ENCODE measurements around the gene CLTCL1. TPM values are rescaled to one million over a fixed set of nuclear protein-coding genes. Genes with fewer than 3 reads are reported as not detected.
"Not testable (repeated sequence)": the region's sequence is repeated elsewhere in the genome, so short reads cannot be mapped to it uniquely, and the experiment has no call there.

The CLTCL1 gene
- 4.5 TPM for total RNA-seq

DNA sequence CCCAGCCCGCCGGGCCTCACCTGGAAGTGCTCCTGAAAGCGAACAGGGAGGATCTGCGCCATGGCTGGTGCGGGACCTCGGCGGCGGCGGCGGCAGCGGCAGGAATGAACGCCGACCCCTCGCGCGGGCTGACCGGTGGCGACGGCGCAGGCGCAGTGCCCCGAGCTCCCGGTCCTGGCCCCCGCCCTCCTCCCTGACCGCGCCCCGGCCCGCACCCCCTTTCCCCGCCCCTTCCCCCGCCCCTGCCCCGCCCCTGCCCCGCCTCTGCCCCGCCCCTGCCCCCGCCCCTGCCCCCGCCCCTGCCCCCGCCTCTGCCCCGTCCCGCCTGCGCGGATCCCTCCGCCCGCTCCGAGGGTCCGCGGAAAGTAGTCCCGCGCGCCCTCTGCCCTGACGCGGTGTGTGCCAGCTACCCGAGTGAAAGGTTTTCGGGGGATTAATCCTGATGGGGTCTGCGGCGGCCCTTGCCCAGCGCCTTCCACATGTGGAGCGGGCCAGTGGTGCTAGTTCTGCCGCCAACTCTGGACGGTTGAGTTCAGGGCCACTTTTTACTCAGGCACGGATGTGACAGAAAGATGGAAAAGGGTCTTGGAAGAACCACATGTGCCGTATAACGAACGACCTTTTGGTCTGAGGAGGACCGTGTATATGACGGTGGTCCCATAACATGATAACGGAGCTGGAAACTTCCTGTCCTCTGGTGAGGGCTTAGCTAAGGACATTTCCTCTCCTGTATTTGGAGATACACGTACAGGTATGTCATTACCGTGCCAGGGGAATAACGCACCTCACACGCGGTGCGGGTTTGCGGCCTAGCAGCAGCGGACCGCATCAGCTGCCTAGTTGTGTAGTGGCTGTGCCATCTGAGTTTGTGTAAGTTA is at the start of gene CLTCL1:
TSS of gene CLTCL1 (minus strand) at position 140 of the 878 bp plus-strand sequence. CDS start at position 62, 78 bp downstream.
- DNase-seq (ENCODE audit: low spot score) (peak; percentile 85), ATAC-seq (peak; percentile 86)

DNA sequence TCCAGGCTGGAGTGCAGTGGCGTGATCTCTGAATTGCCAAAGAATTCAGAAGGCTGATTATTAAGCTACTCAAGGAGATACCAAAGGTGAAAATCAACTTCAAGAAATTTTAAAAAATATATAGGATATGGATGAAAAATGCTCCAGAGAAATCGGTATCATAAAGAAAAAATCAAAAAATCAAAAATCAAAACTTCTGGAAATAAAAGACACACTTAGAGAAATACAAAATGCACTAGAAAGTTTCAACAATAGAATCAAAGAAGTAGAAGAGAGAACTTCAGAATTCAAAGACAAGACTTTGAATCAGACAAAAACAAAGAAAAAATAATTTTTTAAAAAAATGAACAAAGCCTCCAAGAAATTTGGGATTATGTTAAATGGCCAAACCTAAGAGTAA is 45.6 kb upstream of the CLTCL1 start:
- DNase-seq (ENCODE audit: low spot score) = no peak
- no peak for ATAC-seq

DNA sequence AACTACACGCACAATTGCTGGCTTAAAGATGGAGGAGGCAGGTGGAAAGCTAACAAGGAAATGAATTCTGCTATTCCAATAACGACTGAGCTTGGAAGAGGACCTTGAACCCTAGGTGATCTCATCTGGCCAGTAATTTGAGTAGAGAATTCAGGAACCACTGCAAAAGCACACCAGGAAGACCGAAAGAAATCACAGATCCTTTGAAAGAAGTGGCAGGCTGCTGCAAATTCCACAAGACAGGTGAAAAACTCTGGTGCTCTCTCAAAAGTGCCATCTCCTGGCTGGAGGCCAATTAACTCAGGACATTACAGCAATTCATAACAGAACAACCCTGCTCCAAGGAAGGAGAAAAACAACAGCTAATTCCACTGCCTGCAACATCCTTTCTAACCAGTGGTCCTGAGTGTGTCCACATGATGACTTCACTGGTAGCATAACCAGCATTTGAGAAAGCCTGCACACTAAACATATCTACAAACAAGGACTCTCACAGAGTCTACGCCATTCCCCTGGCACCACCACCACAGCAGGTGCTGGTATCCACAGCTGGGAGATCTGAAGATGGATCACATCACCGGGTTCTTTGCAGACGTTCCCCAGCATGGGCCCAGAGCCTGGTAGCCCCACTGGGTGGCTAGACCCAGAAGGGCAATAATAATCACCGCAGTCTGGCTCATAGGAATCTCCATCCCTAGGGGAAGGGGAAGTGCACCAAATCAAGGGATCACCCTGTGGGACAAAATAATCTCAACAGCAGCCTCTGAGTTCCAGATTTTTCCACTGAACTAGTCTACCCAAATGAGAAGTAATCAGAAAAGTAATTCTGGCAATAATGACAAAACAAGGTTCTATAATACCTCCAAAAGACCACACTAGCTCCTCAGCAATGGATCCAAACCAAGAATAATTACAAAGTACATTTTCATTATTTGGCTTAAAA is 44.9 kb upstream of the CLTCL1 start:
- DNase-seq (ENCODE audit: low spot score) = no peak
- peak; percentile 70 for ATAC-seq

DNA sequence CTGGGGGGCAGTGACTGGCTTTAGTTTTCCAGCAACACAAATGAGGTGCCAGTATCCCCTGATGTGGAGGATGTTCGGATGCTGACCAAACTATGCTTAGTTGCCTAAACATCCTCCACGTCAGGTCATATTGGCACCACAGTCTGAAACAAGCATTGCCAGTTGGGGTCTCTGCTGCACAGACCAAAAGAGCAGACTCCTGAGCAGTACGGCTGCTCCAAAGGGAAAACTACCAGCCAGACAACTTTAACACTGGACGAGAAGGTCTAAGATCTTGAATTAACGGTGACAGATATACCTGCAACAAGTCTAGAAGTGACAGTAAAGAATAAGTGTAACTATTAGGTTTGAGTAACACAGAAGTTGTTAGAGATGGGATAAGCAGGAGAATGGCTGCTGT is 40.5 kb upstream of the CLTCL1 start:
- no peak for DNase-seq (ENCODE audit: low spot score)
- ATAC-seq = no peak

DNA sequence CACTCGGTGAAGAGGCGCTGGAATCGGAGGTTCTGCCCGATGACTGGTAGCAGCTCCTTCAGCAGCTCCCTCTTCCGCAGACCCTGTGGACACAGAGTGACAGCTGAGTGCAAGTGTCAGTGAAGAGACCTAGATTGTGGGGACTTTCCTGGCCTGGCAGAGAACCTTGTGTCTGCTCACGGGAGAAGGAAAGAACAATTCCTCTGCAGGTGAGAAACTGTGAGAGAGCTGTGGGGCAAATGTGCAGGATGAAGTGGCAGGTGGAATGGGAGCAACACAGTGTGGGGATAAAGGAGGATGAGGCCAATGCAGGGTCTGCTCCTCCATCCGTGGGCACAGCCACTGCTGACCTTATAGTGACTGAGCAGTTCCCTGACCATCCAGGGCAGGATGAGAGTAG is 40.0 kb upstream of the CLTCL1 start:
- ATAC-seq = no peak

DNA sequence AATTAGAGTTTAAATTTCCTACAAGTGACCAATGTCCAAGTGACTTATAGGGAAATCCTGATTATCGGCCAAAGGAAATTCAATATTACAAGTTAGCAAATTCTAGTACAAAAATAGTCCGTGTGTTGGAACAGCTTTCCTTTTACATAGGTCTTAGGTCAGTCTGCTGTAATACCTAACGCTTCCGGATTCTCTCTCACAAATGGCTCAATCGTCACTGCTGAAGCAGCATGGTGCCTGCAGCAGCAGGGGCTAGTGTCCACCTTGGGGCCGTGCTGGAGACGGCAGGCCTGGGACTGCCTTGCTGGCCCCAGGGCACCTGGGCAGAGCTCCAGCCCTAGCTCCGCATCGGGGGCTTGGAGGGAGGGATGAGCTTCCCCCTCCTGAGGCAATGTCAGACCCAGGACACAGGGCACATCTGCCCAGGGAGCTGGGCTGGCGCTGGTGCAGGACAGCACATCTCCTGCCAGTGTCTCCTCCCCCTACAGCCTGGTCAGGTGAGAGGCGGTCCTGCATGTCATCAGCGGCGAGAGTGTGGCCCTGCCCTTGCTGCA is 39.4 kb upstream of the CLTCL1 start:
- ATAC-seq (peak; percentile 24), DNase-seq (ENCODE audit: low spot score) (no peak)

More for the DNA sequence above, 40.0 kb upstream of the CLTCL1 start:
- no peak for DNase-seq (ENCODE audit: low spot score)

DNA sequence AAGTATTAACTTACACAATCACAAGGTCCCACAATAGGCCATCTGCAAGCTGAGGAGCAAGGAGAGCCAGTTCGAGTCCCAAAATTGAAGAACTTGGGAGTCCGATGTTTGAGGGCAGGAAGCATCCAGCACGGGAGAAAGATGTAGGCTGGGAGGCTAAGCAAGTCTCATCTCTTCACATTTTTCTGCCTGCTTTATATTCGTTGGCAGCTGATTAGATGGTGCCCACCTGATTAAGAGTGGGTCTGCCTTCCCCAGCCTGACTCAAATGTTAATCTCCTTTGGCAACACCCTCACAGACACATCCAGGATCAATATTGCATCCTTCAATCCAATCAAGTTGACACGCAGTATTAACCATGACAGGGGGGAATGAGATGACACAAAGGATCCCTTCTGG is 38.7 kb upstream of the CLTCL1 start:
- not testable (repeated sequence) for ATAC-seq

DNA sequence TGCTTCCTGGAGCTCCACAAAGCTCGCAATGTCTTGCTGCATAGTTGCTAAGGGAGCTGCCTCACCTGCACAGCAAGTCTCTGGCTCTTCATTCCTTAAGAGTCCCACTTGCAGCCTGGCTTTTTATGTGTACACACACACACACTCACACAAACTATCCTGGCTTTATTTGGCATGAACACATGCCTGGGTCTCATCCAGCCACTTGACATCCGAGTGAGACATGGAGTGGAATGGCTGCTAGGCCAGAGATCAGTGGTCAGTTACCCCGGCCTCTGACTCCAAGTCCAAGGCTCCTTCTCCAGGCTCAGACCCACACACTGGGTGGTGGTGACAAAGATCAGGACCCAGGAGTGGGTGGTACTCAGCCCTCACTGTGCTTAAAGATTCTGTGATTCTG is 37.9 kb upstream of the CLTCL1 start:
- no peak for ATAC-seq
- DNase-seq (ENCODE audit: low spot score) = no peak

More for the DNA sequence above, 38.7 kb upstream of the CLTCL1 start:
- DNase-seq (ENCODE audit: low spot score) = not testable (repeated sequence)

DNA sequence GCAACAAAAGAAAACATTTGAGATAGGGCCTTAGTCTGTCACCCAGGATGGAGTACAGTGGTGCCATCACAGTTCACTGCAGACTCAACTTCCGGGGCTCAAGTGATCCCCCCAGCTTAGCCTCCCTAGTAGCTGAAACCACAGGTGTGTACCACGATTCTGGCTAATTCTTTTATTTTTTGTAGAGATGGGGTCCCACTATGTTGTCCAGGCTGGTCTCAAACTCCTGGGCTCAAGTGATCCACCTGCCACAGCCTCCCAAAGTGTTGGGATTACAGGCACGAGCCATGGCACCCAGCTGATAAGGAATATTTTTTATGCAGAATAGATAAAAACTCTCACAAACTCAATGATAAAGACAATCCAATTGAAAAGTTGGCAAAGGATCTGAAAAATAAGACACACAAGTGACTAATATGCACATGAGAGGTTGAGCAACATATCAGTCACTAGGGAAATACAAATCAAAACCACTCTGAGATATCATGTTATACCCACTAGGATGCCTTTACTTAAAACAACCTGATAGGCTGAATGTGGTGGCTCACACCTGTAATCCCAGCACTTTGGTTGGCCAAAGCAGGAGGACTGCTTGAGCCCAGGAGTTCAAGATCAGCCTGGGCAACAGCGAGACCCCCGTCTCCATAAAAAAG is 33.9 kb upstream of the CLTCL1 start:
- ATAC-seq (no peak), DNase-seq (ENCODE audit: low spot score) (no peak)

DNA sequence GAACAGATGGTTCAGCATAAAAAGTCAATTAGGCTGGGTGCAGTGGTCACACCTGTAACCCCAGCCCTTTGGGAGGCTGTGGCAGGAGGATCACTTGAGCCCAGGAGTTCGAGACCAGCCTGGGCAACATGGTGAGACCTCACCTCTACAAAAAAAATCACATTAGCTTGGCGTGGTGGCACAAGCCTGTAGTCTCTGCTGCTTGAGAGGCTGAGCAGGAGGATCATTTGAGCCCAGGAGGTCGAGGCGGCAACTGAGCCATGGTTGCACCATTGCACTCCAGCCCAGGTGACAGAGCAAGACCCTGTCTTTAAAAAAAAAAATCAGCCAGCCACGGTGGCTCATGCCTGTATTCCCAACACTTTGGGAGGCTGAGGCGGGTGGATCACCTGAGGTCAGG is 31.9 kb upstream of the CLTCL1 start:
- ATAC-seq; DNase-seq (ENCODE audit: low spot score): not testable (repeated sequence)

DNA sequence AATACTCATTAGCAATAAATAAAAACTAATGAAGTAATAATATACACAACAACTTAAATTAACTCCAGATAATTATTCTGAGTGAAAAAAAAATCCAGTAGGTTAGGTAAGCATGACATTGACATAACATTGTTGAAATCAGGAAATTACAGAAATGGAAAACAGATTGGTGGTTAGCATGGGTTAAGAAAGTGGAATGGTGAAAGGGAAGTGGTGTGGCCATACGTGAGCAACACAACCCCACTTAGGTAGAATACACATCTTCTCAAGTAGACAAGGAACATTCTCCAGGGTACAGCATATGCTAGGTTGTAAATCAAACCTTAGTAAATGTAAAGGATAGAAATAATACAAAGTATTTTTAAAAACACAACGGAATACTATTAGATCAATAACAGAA is 30.2 kb upstream of the CLTCL1 start:
- DNase-seq (ENCODE audit: low spot score) = no peak
- ATAC-seq = no peak

DNA sequence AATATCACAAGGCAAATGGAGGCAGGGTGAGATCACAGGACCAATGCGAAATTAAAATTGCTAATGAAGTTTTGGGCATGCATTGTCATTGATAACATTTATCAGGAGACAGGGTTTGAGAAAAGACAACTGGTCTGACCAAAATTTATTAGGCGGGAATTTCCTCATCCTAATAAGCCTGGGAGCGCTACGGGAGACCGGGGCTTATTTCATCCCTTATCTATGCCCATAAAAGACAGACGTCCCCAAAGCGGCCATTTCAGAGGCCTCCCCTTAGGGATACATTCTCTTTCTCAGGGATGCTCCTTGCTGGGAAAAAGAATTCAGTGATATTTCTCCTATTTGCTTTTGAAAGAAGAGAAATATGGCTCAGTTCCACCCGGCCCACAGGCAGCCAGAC is 28.6 kb upstream of the CLTCL1 start:
- DNase-seq (ENCODE audit: low spot score); ATAC-seq: not testable (repeated sequence)

DNA sequence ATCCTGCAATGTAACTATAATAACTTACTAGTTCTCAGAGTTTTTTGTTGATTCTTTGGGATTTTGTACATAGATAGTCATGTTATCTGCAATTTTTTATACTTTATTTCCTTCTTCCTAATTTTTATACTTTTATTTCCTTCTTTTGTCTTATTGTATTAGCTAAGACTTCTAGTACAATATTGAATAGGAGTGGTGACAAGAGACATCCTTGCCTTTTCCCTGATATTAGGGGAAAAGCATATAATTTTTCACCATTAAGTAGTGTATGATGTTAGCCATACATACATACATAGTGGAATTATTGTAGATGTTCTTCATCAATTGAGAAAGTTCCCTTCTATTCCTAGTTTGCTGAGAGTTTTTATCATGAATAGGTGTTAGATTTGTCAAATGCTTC is 27.8 kb upstream of the CLTCL1 start:
- no peak for ATAC-seq
- no peak for DNase-seq (ENCODE audit: low spot score)

DNA sequence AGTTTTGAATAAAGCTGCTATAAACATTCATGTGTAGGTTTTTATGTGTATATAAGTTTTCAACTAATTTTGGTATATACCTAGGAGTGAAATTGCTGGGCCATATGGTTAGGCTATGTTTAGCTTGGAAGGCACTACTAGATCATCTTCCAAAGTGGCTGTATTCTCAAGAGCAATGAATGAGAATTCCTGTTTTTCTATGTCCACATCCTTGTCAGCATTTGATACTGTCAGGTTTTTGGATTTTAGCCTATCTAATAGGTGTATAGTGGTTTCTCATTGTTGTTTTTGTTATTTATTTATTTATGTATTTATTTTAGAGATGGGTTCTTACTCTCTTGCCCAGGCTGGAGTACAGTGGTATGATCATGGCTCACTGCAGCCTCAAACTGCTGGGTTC is 26.3 kb upstream of the CLTCL1 start:
- ATAC-seq (no peak), DNase-seq (ENCODE audit: low spot score) (no peak)

DNA sequence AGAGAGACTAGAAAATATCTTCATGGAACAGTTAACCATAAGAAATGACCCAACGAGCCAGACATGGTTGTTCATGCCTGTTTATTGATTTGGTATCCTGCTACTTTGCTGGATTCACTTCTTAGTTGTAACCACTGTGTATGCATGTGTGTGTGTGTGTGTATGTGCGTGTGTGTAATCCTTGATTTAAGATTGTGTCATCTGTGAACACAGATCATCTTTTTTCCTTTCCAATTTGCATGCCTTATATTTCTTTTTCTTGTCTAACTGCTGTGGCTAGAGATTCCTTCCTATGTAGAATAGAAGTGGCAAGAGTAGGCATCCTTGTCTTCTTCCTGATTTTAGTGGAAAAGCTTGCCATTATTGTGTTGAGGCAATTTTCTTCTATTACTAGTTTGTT is 16.4 kb upstream of the CLTCL1 start:
- no peak for ATAC-seq
- no peak for DNase-seq (ENCODE audit: low spot score)

DNA sequence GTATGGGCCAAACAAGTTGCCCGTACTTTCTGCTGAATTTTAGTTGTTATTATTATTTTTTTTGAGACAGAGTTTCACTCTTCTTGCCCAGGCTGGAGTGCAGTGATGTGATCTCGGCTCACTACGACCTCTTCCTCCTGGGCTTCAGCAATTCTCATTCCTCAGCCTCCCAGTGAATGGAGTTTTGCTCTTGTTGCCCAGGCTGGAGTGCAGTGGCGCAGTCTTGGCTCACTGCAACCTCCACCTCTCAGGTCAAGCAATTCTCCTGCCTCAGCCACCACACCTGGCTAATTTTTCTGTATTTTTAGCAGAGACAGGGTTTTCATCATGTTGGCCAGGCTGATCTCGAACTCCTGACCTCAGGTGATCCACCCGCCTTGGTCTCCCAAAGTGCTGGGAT is 15.0 kb upstream of the CLTCL1 start:
- DNase-seq (ENCODE audit: low spot score); ATAC-seq: not testable (repeated sequence)

DNA sequence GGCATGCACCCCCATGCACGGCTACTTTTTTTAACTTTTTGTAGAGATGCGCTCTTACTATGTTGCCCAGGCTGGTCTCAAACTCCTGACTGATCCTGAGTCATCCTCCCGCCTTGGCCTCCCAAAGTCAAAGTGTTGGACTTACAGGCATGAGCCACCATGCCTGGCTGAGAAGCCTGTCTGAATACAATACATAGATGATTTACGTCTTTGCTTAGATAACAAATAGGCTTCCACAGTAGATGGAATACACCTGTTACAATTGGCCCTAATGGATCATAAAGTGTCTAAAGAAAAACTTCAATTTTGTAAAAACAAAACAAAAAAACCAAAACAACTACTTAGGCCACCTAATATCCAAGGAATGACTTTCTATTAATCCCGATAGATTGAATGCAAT is 13.0 kb upstream of the CLTCL1 start:
- no peak for DNase-seq (ENCODE audit: low spot score)
- ATAC-seq = no peak

DNA sequence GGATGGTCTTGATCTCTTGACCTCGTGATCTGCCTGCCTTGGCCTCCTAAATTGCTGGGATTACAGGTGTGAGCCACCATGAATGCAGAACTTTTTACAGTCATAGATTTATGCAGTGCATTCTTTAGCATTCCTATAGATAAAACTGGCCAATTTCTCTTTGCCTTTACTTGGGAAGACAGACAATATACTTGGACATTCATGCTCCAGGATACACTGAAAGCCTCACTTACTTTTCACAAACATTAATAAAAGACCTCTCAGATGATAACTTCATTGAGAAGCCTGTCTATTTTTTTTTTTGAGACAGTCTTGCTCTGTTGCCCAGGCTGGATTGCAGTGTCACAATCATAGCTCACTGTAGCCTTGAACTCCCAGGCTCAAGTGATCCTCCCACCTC is 12.3 kb upstream of the CLTCL1 start:
- no peak for ATAC-seq

DNA sequence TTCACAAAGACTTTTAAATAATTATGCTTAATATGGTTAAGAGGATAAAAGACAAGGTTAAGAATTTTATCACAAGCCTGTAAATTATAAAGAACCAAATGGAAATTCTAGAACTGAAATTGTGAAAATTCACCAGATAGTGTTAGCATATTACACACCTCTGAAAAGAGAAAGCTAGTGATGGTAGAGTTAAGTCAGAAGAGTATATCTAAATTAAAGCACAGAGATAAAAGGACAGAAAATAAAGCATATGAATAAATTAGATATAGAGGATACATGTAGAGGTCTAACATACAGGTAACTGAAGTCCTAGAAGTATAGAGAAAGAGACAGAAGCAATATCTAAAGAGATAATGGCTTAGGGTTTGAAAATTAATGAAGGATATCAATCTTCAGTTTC is 4.2 kb upstream of the CLTCL1 start:
- ATAC-seq (no peak), DNase-seq (ENCODE audit: low spot score) (no peak)

More for the DNA sequence above, 12.3 kb upstream of the CLTCL1 start:
- no peak for DNase-seq (ENCODE audit: low spot score)

DNA sequence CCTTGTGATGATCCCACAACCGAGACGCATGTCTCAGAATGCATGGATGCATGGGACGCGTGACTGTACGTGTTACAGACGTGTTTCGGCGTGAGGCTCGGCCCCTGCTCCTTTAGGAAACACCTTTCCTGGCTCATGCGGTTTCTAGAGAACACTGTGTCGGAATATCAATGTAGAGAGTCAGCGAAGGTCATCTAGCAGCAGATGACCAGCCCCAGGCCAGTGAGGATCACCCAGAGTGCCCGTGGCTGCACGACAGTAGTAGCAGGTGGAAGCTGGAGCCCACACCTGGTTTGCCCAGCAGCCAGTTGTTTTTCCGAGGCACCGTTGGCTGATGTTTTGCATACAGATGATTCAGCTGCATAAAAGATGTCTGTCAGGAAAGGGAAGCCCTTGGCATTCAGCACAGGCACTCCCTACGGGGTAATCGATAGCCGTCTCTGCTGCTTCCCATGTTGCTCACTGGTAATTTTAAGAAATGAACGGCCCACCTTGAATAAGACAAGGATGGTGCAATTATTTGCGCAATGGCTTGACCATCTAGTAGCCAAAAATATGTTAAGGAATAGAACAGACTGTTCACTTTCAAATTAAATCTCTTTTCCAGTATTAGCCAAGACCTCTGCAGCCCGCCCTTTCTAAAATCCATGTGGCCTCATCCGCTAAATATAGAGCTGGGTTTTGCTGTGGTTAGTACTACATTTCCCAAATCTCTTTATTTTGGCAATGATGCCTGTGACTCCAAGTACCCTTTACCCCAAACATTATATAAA is 1.1 kb upstream of the CLTCL1 start:
- DNase-seq (ENCODE audit: low spot score) (peak; percentile 61), ATAC-seq (peak; percentile 58)
